Measurements from ENCODE around the gene NR2F1.

NR2F1 gene

DNA sequence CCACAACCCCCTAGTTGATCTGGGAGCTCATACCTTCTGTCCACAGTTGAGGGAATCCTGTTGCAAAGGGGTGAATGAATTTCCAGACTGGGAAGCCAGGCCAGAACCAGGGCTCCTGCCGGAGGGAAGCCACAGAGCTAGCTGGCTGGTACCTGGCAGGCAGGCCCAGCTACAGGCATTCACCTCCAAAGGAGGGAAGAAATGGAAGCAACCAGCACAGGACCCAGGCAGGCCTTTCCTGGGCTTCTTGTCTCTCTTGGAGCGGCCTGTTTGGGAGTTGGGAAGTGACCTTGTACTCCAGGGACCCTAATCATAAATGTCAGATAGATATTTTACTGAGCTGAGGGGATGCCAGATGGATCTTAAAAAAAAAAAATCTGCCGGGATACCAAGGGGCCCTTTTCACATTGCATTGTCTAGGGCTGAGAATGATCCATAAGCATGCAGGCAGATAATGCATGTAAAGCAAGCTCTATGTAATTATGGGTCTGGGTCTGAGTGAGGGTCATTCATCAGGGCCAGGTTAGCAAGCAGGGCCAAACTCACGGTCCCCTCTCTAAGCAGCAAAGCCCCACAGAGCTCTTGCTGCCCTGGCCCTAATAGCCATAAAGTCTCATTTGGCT lies 8.4 kb downstream of the NR2F1 start:
- DNase-seq = no peak

DNA sequence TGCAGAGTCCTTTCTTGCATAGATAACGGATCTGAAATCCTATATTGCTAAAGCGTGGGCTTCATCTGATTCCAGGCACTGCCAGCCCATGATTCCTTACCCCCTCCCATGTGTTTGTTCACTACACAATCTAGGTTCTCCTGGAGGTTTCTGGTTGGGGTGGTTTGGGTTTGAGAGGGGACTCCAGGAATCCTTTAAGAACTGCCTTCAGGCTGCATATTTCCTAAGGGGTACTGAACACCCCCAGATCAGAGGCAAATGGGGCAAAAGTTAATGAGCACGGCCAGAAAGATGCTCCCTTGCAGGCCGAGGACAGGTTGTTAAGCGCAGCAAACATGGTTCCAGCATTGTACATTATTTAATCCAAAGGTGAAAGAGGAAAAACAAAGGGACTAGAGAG lies 9.9 kb downstream of the NR2F1 start:
- peak; percentile 37 for DNase-seq

DNA sequence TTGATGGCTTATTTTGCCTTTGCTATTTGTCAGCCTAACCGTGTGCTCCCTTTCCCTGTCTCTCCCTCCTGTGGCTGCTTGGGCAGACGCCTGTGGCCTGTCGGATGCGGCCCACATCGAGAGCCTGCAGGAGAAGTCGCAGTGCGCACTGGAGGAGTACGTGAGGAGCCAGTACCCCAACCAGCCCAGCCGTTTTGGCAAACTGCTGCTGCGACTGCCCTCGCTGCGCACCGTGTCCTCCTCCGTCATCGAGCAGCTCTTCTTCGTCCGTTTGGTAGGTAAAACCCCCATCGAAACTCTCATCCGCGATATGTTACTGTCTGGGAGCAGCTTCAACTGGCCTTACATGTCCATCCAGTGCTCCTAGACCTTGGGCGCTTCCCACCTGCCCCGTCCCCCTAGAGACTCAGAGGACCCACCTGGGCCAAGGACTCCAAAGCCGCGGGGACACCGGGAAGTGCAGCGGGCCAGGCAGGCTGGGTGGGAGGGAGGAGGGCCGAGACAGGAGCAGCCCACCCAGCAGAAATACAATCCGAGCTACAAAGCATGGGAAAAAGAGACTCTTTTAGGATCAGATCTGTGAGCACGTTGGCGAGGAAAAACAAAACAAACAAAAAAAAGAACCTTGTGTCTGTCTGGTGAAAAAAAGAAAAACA lies 10.6 kb downstream of the NR2F1 start:
- peak; percentile 68 for DNase-seq

DNA sequence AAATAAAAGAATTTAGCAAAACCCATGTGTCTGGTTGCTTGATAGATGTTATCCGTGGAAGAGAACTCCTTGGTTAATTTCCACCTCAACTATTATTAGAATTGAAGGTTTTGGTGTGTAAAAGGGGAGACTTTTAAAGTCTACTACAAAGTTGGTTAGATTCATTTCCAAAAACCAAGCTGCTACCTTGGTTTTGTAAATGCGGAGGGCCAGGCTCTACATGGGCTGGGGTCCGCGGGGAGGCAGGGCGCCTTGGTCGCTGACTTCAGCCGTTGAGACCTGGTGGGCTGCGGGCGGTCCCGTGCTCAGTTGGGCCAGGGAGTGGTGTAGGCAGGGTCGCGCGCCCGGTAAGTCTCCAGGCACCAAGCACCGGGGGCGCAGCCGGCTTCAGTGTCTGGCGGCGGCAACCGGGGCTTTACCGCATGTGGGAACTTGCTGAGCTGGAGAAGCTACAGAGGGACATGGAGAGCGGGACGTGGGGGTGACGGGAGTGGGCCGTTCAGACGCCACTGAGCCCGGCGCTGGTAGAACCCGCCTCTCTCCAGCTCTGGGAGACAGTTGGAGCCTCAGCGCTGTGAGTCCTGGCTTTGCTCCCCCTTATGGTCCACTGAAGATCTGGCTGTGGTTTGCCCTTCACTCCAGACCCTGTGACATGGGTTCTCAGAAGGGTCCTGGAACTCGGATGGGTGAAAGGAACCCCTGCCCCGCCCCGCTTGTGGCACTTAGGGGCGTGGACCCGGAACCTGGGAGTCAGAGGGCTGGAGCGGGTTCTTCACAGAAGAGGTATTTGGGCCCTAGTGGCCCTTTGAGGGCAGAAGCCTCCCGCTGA lies 11.8 kb downstream of the NR2F1 start:
- DNase-seq = peak; percentile 71

DNA sequence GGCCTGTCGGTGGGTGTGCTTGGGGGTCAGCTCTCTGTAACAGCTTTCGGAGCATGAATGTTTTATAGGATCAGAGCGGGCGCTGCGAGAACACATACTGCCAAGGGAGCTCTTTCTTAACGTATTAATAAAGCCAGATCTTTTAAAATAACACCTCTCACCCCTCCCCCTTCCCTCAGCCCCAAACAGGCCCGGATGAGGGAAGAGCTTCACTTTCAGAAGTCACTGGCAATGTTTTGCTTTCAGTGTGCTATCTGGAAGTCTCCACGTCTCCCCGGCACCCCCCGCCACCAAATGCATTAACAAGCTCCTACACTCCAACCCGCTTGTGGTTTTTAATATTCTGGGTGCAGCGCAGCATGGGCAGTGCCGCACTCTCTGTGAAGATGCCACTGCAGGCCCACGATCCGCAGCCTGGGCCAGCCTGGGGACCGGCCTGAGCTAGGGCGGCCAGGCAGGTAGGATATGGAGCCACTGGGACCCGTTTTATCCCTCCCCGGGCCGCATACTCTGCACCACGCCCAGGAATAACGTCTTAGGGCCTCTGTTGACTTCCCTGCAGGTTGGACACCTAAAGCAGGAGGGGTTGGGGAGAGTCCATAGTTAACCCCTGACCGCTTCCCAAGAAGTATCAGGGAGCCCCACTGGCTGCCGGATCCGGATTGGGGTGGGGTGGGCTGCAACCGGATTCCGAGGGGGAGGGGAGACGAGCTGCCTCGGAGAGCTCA lies 12.6 kb downstream of the NR2F1 start:
- DNase-seq = no peak

DNA sequence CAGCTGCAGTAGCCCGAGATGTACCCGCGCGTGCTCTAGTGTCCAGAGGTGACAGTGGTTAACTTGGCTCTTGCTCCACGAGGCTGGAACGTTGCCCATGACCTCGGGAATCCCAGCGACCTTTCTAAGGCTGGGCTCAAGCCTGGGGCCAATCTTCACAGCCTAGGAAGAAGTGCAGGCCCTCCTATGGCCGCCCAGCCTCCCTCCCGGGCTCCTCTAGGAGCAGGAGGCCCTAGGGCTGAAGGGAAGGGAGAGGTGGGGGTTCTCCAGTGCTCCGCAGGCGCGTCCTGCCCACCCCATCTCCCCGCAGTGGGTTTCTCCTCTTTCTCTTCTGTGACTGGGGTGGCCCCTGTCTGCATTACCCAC lies 13.3 kb downstream of the NR2F1 start:
- DNase-seq = peak; percentile 16

DNA sequence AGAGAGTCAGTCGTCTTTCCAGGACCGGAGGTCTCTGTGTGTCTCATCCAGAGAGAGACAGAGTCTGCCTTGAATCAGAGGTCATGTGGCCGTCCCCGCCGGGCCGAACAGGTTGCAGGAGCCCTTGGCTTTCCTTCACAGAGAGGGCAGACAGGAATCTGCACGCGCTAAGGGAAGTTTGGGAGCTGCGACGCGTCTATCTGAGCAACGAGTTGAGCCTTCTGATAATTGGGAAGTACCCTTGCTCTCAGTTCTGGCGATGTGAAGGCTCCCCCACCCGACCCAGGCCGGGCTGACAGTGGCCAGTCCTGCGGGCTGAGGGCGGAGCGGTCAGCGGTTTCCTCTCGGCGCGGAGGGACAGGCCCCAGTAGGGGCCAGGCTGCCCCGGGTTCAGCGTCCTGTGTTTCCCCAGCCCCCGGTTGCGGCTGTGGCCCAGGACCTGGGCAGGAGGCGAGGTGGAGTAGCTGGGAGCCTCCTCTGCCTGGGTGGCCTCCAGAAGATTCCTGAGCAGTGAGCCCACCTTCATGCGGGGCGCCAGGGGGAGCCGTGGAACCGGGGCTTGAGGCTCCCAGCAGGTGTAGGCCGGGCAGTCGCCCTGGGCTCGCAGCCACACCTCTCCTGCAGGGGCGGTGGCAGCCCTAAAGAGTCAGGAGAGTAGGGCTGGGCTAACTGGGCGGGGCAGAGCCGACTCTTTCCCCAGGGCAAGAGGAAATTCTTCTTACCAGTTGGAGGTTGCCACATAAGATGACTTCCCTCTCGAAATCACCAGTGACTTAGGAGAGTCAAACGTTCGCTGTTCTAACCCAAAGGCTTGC lies 13.9 kb downstream of the NR2F1 start:
- peak; percentile 32 for DNase-seq

DNA sequence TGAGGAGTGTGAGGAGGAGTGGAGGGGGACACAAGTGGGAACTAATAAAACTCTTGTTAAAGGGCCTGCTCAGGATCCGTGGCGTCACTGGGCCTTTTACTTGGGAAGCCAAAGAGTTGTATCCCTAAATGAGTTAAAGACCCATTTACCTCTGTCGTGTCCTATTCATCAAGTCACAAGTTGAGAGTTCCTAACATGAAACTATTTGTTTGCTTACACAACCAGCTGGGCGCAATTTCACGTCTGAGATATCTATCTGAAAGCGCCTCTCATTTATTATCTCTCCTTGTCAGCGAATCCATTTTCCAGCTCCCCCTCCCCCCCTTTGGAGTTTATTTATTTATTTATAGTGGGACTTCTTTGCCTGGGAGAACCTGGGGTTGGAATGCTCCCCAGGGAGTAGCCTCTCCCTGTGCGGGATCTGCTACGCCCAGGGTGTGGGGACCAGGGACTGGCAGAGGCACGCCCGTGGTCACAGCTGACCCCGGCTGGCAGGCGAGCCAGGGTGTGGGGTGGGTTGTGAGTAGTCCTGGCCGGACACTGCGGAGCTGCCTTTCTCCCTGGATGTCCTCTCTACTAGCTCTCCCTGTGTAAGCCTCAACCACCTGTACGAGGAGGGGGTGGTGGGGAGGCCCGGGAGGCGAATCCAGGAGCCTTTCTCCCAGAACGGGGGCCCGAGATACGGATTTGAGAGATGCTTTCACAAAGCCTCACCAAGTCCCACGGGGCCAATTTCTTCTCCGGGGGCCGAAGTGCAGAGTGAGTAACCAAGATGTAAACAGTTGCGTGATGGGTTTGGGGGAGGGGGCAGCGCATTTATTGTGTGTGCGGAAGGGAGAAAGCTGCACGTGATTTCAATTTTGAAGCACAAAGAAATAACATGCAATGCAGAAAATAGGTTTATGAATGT lies 15.3 kb downstream of the NR2F1 start:
- DNase-seq = peak; percentile 63

DNA sequence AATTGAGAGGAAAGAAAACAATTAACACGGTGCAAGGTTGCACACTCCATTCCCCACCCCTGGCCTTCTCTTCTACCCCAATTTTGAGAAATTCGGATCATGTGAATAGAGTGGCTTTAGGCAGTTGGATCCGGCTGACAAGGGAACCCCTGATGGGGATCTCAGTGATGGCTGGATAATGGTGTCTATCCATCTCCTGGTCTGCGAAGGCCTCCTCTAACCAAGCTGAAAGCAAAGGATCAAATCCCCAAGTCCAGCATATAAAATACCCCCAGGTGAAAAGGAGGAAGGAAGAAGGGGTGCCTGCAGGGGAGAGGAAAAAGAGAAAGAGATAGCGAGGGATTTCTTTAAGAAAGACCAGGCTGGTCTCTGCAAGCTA lies 16.0 kb downstream of the NR2F1 start:
- DNase-seq = no peak

DNA sequence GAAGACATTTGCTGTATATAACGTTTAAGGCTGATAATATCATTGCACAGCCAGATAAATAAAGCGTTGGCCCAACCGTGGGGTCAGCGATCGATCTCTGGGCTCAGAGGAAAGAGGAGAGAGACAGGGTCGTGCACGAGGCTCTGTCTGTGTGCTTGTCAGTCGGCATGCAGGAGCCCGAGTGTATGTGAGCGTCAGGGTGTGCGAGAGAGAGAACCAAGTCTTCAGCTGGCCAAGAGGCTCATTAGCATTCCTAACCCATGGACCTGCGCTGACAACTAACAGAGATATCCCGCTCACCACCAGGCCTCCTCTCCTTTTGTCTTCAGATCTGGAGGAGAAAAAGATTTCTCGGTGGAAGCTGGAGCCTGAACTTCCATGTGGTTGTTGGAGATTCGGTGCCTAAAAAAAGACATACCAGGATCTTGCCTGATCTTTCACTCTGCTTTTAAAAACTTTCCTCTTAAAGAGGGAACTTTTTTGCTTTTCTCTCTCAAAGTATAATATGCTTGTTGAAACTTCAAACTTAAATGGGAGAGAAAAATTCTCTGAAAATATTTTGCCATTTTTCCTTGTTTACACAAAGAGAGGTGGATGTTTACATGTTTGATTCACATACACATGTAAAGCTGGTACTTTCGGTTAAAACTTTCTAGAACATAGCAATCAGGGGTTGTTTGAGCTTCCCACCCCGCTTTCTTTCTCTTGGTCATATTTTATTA lies 16.5 kb downstream of the NR2F1 start:
- DNase-seq = peak; percentile 88

DNA sequence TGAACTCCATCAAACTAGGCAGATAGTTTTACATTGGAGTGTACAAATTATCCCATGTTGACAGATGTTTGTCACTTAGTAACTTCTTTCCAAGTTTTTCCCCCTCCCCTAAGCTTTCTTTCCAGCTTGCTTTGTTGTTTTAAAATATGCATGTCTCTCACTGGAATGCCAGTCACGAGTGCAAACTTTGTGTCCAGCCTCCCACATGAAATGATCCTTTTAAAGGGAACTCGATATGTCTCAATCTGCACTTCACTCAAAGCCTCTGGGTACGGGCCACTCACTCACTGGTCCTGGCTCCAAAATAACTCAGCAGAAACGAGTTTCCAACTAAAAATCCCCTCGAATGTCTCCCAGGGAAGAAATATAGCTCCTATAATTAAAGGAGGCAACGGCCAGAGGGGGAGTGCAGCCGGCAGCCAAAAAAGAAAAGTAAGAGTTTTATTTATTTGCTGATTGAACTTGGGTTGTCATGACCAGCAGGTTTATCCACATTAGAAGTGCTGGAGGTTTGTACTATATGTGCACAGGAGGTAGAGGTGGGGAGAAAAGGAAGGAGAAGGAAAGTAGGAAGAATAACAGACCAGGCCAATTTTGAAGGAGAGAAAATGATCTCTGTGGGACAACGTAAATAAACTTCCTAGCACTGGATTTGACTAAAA lies 17.5 kb downstream of the NR2F1 start:
- DNase-seq = peak; percentile 52

DNA sequence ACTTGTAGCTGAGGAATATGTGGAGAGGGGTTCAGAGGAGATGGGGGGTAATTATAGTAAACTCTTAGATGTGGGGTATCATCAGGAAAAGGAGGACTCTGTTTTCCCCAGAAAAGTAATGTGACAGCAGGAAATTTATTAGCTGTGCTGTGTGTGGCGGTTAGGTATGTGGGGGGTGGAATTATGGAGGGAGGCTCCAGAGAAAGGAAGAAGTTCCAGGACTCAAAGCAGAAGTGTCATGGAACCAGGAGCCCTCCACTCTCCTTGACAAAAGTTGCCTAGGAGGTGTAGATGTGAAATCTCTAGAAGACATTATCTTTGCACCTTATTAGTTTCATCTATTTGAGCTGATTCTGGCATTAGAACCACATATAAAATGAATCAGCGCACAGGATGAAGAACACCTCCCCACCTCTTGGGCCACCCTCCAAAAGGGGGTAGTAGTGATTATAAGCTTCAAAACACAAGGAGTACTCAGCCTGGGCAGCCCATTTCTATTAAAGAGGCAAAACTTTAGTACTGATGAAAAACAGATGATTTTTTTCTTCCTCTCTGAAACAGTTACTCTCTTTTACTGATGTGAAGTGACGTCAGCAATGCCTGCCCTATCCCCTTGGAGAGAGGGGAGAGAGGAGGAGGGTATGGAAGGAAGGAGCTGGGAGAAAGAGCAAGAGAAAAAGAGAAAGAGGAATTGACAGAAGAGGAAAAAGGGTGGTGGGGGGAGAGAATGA lies 18.2 kb downstream of the NR2F1 start:
- DNase-seq = no peak

DNA sequence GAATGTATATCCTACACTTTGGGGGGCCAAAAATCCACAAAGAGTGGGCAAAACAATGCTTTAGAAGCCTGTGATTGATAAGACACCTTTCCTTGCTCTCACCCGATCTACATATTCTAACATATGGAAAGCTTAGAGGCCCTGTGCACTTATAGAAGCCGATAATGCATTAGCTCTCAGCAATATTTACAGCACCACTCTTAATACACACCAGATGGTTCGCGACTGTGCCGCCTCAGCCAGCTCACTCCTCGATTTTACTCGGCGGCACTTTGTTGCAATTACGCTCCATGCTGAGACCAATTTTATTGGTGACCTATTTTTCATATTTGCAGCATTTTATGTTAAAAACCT lies 18.8 kb downstream of the NR2F1 start:
- peak; percentile 86 for DNase-seq

DNA sequence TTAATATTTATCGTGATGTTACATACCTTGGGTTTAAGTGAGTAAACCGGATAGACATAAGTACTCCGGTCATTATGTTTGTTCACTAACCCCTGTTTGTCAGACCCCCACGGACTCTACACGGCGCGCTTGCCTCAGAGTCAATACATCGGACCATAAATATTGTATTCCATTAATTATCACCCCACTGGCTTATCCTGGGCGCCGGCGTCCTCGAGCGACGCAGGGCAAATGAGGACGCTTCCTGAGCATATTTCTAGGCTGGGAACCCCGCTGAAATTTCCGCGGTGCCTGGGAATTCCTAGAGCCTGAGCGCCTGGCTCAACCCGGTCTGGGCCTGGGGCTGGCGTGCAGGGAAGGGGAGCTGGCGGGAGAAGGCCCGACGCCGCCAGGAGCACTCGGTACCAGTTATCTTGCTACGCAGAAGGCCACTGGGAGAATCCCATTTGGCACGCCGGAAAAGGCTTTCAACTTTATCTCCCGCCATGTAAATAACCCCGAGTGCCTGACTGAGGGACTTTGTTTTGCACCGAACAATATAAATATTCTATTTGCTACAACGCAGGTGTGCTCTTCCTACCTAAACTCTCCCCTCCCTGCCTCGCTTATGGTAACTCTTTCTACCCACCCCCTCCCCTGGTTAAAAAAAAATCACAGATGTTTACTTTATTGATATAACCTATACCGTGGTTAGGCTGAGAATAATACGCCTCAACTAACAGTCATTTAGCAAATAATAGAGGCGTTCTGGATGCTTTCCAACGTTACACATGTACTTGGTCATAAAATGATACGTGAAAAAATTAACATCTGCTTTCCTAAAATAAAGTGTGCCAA lies 19.4 kb downstream of the NR2F1 start:
- DNase-seq = peak; percentile 88

DNA sequence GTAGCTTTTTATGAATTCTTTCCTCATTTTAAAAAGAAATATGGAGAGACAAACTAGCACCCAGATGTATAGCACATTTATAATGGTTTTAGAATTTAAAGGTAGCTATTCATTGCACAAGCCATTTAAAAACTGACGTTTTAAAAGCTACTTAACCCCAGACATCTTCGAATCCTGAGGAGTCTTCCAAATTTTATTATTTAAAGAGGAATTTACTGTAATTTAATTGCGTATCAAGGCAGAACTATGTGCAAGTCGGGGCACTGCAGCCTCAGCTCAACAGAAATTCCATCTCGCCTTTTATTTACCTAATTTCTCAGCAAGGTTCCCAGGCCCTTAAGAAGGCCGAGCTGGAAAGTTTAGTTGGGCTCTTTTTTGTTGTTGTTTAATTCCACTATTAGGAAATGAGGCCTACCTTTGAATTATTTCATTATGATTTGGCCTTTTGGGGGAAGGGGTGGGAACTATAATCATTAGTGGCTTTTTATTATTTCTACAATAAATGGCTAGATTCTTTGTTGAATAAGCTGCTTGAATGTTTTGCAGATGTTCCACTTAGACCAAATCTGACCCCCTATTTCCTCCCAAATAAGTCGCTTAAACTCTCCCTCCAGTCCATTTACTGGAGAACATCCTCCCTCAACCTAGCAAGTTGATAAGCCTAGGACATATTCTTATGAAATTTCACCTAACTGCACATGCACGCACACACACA lies 20.2 kb downstream of the NR2F1 start:
- peak; percentile 33 for DNase-seq

DNA sequence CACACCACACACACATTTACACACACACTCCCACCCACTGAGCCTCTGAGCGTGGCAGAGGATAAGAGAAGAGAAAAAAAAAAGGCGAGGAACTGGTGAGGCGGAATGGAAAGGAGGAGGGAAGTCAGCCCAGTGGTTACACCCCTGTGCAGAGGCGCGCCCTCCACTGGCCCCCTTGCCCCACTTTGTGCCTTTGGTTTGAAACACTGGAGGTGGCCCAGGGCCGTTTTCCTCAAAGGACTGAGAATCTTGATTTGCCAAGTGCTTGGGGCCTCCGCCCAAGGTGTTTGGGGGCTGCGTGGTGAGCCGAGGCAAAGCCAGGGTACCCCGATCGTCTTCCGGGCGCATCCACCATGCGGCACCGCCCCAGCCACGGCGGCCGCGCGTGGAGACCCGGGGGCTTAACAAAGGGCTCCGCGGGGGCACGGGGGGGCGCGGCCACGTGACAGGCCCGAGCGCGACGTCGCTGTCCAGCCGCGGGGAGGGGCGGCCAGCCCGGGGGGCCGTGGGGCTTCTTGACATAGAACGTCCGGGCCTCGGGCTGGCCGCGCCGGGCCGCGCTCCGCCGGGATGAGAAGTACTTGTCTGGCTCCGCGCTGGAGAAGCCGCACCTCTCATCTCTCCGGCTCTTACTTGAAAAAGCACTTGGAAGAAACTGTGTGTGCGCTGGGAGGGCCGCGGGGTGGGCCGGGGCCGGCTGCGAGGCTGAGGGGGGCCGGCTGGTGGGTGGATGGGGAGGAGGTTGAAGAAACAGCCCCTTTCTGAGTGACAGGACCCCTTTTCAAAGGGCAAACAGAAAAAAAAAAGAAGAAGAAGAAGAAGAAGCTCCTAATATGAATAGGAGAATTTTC lies 21.0 kb downstream of the NR2F1 start:
- DNase-seq = peak; percentile 83
